Measurements from ENCODE around the gene ZBTB7C. TPM values are rescaled to one million over a fixed set of nuclear protein-coding genes. Genes with fewer than 3 reads are reported as not detected.

Gene ZBTB7C
- total RNA-seq, 1 donor from 2014 or later = 1.1 TPM

DNA sequence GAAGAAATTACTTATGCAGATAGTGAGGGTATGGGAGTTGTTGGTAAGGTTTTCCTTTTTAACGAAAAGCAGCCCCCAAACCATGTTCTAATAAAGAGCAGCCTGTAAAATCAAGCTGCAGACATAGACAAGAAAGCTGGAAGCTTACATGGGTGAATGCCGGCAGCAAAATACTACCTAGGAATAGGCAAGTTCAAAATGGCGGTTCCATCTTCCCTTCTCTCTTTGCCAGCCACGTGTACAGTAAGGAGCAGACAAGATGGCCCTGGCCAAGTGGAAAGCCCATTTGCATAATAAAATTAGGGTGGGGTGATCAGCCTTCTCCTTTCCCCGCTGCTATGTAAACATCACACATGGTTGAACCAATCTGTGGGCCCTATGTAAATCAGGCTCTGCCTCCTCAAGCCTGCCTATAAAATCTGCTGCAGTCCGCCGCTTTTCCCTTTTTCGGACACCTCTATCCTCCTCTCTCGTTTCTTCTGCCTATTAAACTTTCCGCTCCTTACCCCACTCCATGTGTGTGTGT lies 155.0 kb downstream of the ZBTB7C start:
- Histone ChIP-seq H3K27me3 (ENCODE audit: control insufficient read depth, insufficient read depth, low read length) (no peaks in the 10 kb centered on the region), H3K4me3 (ENCODE audit: low read depth, low read length) (no peak overlapping the region), H3K36me3 (ENCODE audit: control insufficient read depth, insufficient read depth, low read length) (no peaks in the 10 kb centered on the region)
- TF ChIP-seq, protein P1, sequence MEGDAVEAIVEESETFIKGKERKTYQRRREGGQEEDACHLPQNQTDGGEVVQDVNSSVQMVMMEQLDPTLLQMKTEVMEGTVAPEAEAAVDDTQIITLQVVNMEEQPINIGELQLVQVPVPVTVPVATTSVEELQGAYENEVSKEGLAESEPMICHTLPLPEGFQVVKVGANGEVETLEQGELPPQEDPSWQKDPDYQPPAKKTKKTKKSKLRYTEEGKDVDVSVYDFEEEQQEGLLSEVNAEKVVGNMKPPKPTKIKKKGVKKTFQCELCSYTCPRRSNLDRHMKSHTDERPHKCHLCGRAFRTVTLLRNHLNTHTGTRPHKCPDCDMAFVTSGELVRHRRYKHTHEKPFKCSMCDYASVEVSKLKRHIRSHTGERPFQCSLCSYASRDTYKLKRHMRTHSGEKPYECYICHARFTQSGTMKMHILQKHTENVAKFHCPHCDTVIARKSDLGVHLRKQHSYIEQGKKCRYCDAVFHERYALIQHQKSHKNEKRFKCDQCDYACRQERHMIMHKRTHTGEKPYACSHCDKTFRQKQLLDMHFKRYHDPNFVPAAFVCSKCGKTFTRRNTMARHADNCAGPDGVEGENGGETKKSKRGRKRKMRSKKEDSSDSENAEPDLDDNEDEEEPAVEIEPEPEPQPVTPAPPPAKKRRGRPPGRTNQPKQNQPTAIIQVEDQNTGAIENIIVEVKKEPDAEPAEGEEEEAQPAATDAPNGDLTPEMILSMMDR (IDR thresholded peaks at IDR 0.05; ENCODE audit: insufficient read depth, low read length, poor library complexity, severe bottlenecking) = no peak
- DNase-seq (ENCODE audit: low read depth) = no peak

DNA sequence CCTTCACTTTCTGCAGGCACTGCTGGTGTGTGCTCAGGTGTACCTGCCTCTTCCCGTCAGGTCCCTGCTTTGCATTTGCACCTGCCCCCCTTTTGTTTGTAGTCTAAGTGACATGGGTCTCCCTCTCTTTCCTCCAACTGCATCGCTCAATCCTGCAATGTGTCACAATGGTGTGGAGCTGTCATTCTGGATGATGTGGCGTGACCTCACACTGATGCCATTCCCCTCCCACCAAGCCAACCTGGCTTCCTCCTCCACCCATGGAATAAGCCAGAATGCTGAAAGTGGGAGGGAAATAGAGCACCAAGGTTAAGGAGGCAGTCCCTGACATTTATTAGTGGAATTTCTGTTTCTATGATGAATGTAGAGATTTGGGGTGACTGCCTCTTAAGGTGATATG lies 156.7 kb downstream of the ZBTB7C start:
- DNase-seq (ENCODE audit: low read depth) = no peak
- no peaks in the 10 kb centered on the region for H3K27me3 ChIP-seq (ENCODE audit: control insufficient read depth, insufficient read depth, low read length)
- TF ChIP-seq, protein P1 (IDR thresholded peaks at IDR 0.05; ENCODE audit: insufficient read depth, low read length, poor library complexity, severe bottlenecking) = no peak
- no peak overlapping the region for H3K4me3 ChIP-seq (ENCODE audit: low read depth, low read length)
- H3K36me3 ChIP-seq (ENCODE audit: control insufficient read depth, insufficient read depth, low read length) = no peaks in the 10 kb centered on the region

DNA sequence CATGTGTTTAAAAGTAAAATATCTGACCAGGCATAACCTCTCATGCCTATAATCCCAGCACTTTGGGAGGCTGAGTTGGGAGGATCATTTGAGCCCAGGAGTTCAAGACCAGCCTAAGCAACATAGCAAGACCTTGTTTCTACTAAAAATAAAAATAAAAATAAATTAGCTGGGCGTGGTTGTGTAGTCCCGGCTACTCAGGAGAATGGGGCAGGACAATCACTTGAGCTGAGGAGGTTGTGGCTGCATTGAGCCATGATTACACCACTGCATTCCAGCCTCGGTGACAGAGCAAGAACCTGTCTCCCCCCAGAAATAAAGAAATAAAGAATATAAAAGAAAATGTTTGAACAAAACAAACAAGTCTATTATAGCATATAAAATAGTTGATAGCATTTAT lies 158.3 kb downstream of the ZBTB7C start:
- no peaks in the 10 kb centered on the region for H3K36me3 ChIP-seq (ENCODE audit: control insufficient read depth, insufficient read depth, low read length)
- no peak overlapping the region for H3K4me3 ChIP-seq (ENCODE audit: low read depth, low read length)
- no peak for DNase-seq (ENCODE audit: low read depth)
- TF ChIP-seq, protein P1 (IDR thresholded peaks at IDR 0.05; ENCODE audit: insufficient read depth, low read length, poor library complexity, severe bottlenecking) = no peak
- H3K27me3 ChIP-seq (ENCODE audit: control insufficient read depth, insufficient read depth, low read length) = no peaks in the 10 kb centered on the region

DNA sequence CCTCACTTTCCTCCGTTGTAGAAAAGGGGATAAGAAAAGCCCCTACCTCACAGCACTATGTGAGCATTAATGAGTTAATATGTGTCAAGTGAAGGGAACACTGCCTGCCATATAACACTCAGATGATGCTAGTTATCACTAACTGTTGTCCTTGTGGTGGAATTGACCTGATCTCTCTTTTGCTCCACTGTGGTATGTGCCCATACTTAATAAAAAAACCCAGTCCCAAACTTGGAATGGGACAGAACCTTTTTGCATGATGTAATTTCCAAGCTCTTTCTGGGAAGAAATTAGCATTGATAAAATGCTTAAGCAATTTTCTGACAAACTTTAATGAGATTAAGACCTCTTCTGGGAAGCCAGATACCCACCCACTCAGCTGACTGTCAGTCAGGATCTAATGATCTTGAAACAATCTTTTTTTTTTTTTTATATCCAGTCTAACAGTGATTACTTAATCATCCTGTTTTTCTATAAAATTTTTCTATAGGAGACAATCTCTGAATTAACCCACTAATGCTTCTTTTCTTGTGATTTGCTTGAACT lies 158.7 kb downstream of the ZBTB7C start:
- no peak for DNase-seq (ENCODE audit: low read depth)
- Histone ChIP-seq H3K4me3 (ENCODE audit: low read depth, low read length) (no peak overlapping the region), H3K36me3 (ENCODE audit: control insufficient read depth, insufficient read depth, low read length) (no peaks in the 10 kb centered on the region), H3K27me3 (ENCODE audit: control insufficient read depth, insufficient read depth, low read length) (no peaks in the 10 kb centered on the region)
- TF ChIP-seq, protein P1 (IDR thresholded peaks at IDR 0.05; ENCODE audit: insufficient read depth, low read length, poor library complexity, severe bottlenecking) = no peak

DNA sequence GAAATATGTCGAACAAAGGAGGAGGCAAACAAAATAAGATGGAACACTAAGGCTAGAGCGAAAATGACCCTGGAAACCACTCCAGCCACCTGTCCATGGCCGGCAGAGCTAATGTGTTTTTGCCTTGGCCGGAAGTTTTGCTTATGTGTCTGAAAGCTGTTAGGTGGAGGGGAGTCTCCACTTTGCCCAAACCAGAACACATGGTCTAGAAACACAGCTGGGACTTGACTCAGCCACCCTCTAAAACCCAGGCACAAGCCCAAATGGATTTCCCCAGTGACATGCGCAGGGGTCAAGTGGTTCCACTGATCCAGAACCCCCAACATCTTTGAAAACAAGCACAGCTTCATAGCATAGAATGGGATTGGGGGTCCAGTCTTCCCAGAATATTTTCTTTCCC lies 159.3 kb downstream of the ZBTB7C start:
- Histone ChIP-seq H3K4me3 (ENCODE audit: low read depth, low read length) (no peak overlapping the region), H3K27me3 (ENCODE audit: control insufficient read depth, insufficient read depth, low read length) (no peaks in the 10 kb centered on the region), H3K36me3 (ENCODE audit: control insufficient read depth, insufficient read depth, low read length) (no peaks in the 10 kb centered on the region)
- DNase-seq (ENCODE audit: low read depth) = no peak
- TF ChIP-seq, protein P1 (IDR thresholded peaks at IDR 0.05; ENCODE audit: insufficient read depth, low read length, poor library complexity, severe bottlenecking) = no peak

DNA sequence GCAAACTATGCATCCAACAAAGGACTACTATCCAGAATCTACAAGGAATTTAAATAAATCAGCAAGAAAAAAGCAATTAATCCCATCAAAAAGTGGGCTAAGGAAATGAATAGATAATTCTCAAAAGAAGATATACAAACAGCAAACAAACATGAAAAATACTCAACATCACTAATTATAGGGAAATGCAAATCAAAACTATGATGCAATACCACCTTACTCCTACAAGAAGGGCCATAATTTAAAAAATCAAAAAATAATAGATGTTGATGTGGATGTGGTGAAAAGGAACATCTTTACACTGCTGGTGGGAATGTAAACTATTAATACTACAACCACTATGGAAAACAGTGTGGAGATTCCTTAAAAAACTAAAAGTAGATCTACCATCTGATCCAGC lies 164.7 kb downstream of the ZBTB7C start:
- DNase-seq (ENCODE audit: low read depth) = no peak
- TF ChIP-seq, protein P1 (IDR thresholded peaks at IDR 0.05; ENCODE audit: insufficient read depth, low read length, poor library complexity, severe bottlenecking) = no peak
- Histone ChIP-seq H3K36me3 (ENCODE audit: control insufficient read depth, insufficient read depth, low read length) (no peaks in the 10 kb centered on the region), H3K27me3 (ENCODE audit: control insufficient read depth, insufficient read depth, low read length) (no peaks in the 10 kb centered on the region), H3K4me3 (ENCODE audit: low read depth, low read length) (no peak overlapping the region)

Measured in kidney epithelial cell (primary cell).